ENCODE data around the gene RPL35A. TPM values are rescaled to one million over a fixed set of nuclear protein-coding genes. Genes with fewer than 3 reads are reported as not detected.
"Not testable (repeated sequence)": the region's sequence is repeated elsewhere in the genome, so short reads cannot be mapped to it uniquely, and the experiment has no call there.

The RPL35A gene
- total RNA-seq (2021; fragmentation: NEBNext Ultra II Directional; extraction: Animal tissue kit (Norgen Biotek cat#: 25700)): 1,000 to 10,000 TPM in 3 of 6 experiments, 100 to 1,000 TPM in 3; 832 to 1,041 (median 991) TPM
- long read RNA-seq, transcript RPL35A-202 (5 exons, 442 nt): minor isoform, 6 of 1,031 reads
- long read RNA-seq, transcript RPL35A-205 (5 exons, 553 nt): minor isoform, 43 of 1,031 reads
- long read RNA-seq, transcript RPL35A-206 (5 exons, 1,444 nt): major isoform, 861 of 1,031 reads
- long read RNA-seq, partial matches to known transcripts: 104 of 1,031 reads
- long read RNA-seq, other reads (novel, unspliced or antisense): 11 of 1,031 reads

- no peak for TF ChIP-seq CTCF (IDR thresholded peaks at IDR 0.05)
- H3K4me3 Mint-ChIP-seq: peak within 1 kb of the TSS; percentile 98
- H3K27ac Mint-ChIP-seq: peak within 1 kb of the TSS; percentile 99
- H3K9me3 Mint-ChIP-seq: peaks cover 4% of the 10 kb centered on the region; the same call in 1 of the 2 replicates
- peaks cover 42% of the 10 kb centered on the region for H3K36me3 Mint-ChIP-seq (ENCODE audit: low read depth)
- DNase-seq: peak; percentile 97
- peaks cover 9% of the 10 kb centered on the region; the same call in 1 of the 2 replicates for H3K27me3 Mint-ChIP-seq (ENCODE audit: insufficient read depth)
- H3K4me1 Mint-ChIP-seq (ENCODE audit: low read depth): peaks cover 38% of the 10 kb centered on the region
These were observed at the start of gene RPL35A for GRCh38 chr3:197949778-197950676. Gene RPL35A, plus strand, starts transcription at chr3:197950190. Its CDS starts 778 bp downstream, at chr3:197950968.

GRCh38 chr3:197901626-197902025 lies 48.4 kb upstream of the RPL35A start:
- no peaks in the 10 kb centered on the region; the same call in none of the 2 replicates for H3K27me3 Mint-ChIP-seq (ENCODE audit: insufficient read depth)
- H3K36me3 Mint-ChIP-seq (ENCODE audit: low read depth): 0 out of 2 replicates have a peak, but pooled peaks cover 6% of the 10 kb centered on the region
- H3K4me3 Mint-ChIP-seq: no peak overlapping the region
- no peak overlapping the region for H3K27ac Mint-ChIP-seq
- peaks cover 17% of the 10 kb centered on the region for H3K4me1 Mint-ChIP-seq (ENCODE audit: low read depth)
- peaks cover 6% of the 10 kb centered on the region for H3K9me3 Mint-ChIP-seq
- no peak for TF ChIP-seq CTCF (IDR thresholded peaks at IDR 0.05)
- DNase-seq: no peak

- Mint-ChIP-seq H3K27me3 (ENCODE audit: insufficient read depth) (no peaks in the 10 kb centered on the region), H3K27ac (peak overlapping the region; percentile 83), H3K9me3 (peaks cover 6% of the 10 kb centered on the region), H3K4me3 (peak overlapping the region; percentile 47), H3K36me3 (ENCODE audit: low read depth) (0 out of 2 replicates have a peak, but pooled peaks cover 6% of the 10 kb centered on the region), H3K4me1 (ENCODE audit: low read depth) (peaks cover 33% of the 10 kb centered on the region)
- TF ChIP-seq CTCF (IDR thresholded peaks at IDR 0.05): peak; percentile 96
- peak; percentile 97 for DNase-seq
These were observed 43.8 kb upstream of the RPL35A start for GRCh38 chr3:197906023-197906849.

- no peaks in the 10 kb centered on the region for H3K27me3 Mint-ChIP-seq (ENCODE audit: insufficient read depth)
- no peak for TF ChIP-seq CTCF (IDR thresholded peaks at IDR 0.05)
- H3K27ac Mint-ChIP-seq: peak overlapping the region; percentile 83
- peaks cover 6% of the 10 kb centered on the region for H3K9me3 Mint-ChIP-seq
- H3K4me1 Mint-ChIP-seq (ENCODE audit: low read depth): peaks cover 33% of the 10 kb centered on the region
- 0 out of 2 replicates have a peak, but pooled peaks cover 6% of the 10 kb centered on the region for H3K36me3 Mint-ChIP-seq (ENCODE audit: low read depth)
- H3K4me3 Mint-ChIP-seq: peak overlapping the region; percentile 47; the same call in 1 of the 2 replicates
- peak; percentile 48 for DNase-seq
These were observed 43.2 kb upstream of the RPL35A start for GRCh38 chr3:197906850-197907187.

- peaks cover 33% of the 10 kb centered on the region for H3K4me1 Mint-ChIP-seq (ENCODE audit: low read depth)
- H3K9me3 Mint-ChIP-seq: peaks cover 4% of the 10 kb centered on the region
- H3K27me3 Mint-ChIP-seq (ENCODE audit: insufficient read depth): no peaks in the 10 kb centered on the region
- 0 out of 2 replicates have a peak, but pooled peaks cover 2% of the 10 kb centered on the region for H3K36me3 Mint-ChIP-seq (ENCODE audit: low read depth)
- H3K4me3 Mint-ChIP-seq: no peak overlapping the region
- DNase-seq: peak; percentile 25
- TF ChIP-seq CTCF (IDR thresholded peaks at IDR 0.05): no peak
- H3K27ac Mint-ChIP-seq: peak overlapping the region; percentile 83
These were observed 42.8 kb upstream of the RPL35A start for GRCh38 chr3:197907196-197907595.

GRCh38 chr3:197908550-197908949 lies 41.4 kb upstream of the RPL35A start:
- not testable (repeated sequence) for H3K4me3 Mint-ChIP-seq
- H3K4me1 Mint-ChIP-seq (ENCODE audit: low read depth): peaks cover 33% of the 10 kb centered on the region

More at GRCh38 chr3:197908550-197908949, 41.4 kb upstream of the RPL35A start:
- peak; percentile 42 for DNase-seq
- H3K27ac Mint-ChIP-seq: peak overlapping the region; percentile 22
- not testable (repeated sequence) for H3K27me3 Mint-ChIP-seq (ENCODE audit: insufficient read depth); H3K36me3 Mint-ChIP-seq (ENCODE audit: low read depth); H3K9me3 Mint-ChIP-seq

Data from HFFc6 (cell line).